Thoracic aorta endothelial cell (primary cell): ENCODE results near the gene SLC6A14. TPM values are rescaled to one million over a fixed set of nuclear protein-coding genes. Genes with fewer than 3 reads are reported as not detected.

ENCODE experiments used
- small RNA-seq: library from RNA; depleted of rRNA; stranded (forward); fragments of <200 nt; gene quantifications from one replicate; pipeline ENCODE3, GENCODE V24; 2012
- total RNA-seq: library from RNA; depleted of rRNA; stranded (reverse); fragments of >200 nt; gene quantifications from 2 replicates; pipeline ENCODE4 v1.2.3, GENCODE V29; 2012

The SLC6A14 gene, protein sequence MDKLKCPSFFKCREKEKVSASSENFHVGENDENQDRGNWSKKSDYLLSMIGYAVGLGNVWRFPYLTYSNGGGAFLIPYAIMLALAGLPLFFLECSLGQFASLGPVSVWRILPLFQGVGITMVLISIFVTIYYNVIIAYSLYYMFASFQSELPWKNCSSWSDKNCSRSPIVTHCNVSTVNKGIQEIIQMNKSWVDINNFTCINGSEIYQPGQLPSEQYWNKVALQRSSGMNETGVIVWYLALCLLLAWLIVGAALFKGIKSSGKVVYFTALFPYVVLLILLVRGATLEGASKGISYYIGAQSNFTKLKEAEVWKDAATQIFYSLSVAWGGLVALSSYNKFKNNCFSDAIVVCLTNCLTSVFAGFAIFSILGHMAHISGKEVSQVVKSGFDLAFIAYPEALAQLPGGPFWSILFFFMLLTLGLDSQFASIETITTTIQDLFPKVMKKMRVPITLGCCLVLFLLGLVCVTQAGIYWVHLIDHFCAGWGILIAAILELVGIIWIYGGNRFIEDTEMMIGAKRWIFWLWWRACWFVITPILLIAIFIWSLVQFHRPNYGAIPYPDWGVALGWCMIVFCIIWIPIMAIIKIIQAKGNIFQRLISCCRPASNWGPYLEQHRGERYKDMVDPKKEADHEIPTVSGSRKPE
- total RNA-seq = not detected in 2 replicates

GRCh38 chrX:116436358-116436816 lies at the start of gene SLC6A14:
Gene SLC6A14, plus strand, starts transcription at chrX:116436606. Its CDS starts 104 bp downstream, at chrX:116436710.

DNA sequence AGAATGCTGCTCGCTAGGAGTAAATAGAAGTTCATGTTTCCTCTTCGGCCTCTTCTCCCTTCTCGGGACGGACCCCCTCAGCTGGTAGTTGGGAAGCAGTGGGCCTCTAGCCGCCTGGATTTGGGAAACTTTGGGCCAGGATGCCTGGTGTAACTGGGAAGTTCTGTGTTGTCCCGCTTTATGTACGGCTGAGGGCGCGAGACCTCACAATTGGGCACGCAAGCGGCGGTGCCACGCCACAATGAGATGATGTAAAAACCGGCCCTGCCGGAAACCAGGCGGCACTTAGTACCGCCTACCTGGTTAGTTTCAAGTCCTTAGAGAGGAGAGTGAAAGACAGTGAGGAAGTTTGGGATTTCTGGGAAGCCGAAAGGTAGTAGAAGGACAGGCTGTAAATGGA lies 26.4 kb downstream of the SLC6A14 start, which contains the start of gene CT83:
Gene CT83 (minus strand): TSS at position 155 of the 400 bp plus-strand sequence. CDS start 120 bp downstream, at position 35.

Small RNAs within 50 kb of the gene (small RNA-seq; reads per million reads assigned to genes)
- not detected for gene RNU6-154P

Other genes with a start within 250 kb of the SLC6A14 start
- gene CT83, start 26.4 kb downstream of the SLC6A14 start, total RNA-seq = not detected in 2 replicates